GM19023 (cell line): ENCODE results near the gene KRTAP4-1.
"Not testable (repeated sequence)": the region's sequence is repeated elsewhere in the genome, so short reads cannot be mapped to it uniquely, and the experiment has no call there.

ENCODE experiments used
- ATAC-seq: cut with Tn5 transposase; IDR thresholded peaks from one replicate; pipeline ENCODE4 v1.9.1; 2021; ENCODE audit warnings: mild to moderate bottlenecking, moderate library complexity; ENCODE audit not compliant: unreplicated experiment

Gene KRTAP4-1

GRCh38 chr17:41184480-41184961 is at the start of gene KRTAP4-1:
Gene KRTAP4-1, minus strand, starts transcription at chr17:41184911. Its CDS starts 57 bp downstream, at chr17:41184854.
- ATAC-seq = no peak

DNA sequence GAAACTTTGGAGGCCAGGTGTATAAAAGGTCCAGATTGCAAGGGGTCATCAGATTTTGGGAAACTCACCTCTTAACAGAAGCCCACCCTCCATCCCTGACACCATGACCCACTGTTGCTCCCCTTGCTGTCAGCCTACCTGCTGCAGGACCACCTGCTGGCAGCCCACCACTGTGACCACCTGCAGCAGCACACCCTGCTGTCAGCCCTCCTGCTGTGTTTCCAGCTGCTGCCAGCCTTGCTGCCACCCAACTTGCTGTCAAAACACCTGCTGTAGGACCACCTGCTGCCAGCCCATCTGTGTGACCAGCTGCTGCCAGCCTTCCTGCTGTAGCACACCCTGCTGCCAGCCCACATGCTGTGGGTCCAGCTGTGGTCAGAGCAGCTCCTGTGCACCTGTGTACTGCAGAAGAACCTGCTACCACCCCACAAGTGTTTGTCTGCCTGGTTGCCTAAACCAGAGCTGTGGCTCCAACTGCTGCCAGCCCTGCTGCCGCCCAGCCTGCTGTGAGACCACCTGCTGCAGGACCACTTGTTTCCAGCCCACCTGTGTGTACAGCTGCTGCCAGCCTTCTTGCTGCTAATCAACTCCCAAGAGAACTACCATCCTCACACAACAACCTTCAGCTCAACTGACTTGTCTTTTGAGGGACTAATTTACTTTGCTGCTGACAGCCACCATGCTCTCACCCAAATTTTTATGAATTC is 47.8 kb upstream of the KRTAP4-1 start, which contains the start of gene KRTAP9-3:
Gene KRTAP9-3, plus strand, starts transcription at position 51 of the 707 bp plus-strand sequence. Its CDS starts 53 bp downstream, at position 104.
- not testable (repeated sequence) for ATAC-seq

DNA sequence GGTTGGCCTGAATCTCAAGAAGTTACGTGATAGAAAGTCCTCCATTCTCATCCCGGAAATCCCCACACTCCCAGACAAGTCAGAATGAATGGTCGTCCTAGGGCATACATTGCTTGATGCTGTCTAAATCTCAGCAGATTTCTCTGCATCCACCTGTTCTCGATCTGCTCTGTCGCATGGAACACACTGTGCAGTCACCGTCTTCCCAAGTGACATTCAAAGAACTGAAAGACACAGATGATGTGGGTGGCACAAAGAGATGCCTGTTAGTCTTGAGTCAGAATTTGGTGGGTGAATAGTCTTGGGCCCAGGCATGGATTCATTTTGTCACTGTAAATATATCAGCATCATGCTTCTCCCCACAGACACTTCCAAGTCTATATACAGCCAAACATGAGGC is 47.0 kb upstream of the KRTAP4-1 start:
- ATAC-seq = no peak

GRCh38 chr17:41230094-41230493 is 45.4 kb upstream of the KRTAP4-1 start:
- no peak for ATAC-seq

DNA sequence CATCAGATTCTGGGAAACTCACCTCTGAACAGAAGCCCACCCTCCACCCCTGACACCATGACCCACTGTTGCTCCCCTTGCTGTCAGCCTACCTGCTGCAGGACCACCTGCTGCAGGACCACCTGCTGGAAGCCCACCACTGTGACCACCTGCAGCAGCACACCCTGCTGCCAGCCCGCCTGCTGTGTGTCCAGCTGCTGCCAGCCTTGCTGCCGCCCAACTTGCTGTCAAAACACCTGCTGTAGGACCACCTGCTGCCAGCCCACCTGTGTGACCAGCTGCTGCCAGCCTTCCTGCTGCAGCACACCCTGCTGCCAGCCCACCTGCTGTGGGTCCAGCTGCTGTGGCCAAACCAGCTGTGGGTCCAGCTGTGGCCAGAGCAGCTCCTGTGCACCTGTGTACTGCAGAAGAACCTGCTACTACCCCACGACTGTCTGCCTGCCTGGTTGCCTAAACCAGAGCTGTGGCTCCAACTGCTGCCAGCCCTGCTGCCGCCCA is 41.9 kb upstream of the KRTAP4-1 start, which contains the start of gene KRTAP9-2:
Gene KRTAP9-2, plus strand, starts transcription at position 51 of the 498 bp plus-strand sequence. Its CDS starts 7 bp downstream, at position 58.
- not testable (repeated sequence) for ATAC-seq

- ATAC-seq = no peak
These were observed 41.3 kb upstream of the KRTAP4-1 start for GRCh38 chr17:41226051-41226450.

DNA sequence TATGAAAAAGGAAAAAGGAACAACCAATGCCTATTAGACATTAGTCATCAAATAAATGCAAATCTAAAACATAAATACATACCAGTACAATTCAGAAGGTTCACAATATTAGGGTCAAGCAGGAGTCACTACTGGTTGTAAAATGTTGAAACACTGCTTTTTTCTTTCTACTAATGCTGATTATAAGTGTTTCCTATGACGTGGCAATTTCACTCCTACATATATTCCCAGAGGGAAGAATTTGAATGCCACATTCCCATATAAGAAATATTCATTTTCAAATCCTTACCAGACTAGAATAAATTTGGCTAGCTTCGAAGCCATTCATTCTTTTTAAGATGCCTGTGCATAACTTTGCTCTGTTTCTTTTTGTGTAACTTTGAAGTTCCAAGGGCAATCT is 39.1 kb upstream of the KRTAP4-1 start:
- ATAC-seq = no peak

GRCh38 chr17:41215681-41216080 is 31.0 kb upstream of the KRTAP4-1 start:
- no peak for ATAC-seq

DNA sequence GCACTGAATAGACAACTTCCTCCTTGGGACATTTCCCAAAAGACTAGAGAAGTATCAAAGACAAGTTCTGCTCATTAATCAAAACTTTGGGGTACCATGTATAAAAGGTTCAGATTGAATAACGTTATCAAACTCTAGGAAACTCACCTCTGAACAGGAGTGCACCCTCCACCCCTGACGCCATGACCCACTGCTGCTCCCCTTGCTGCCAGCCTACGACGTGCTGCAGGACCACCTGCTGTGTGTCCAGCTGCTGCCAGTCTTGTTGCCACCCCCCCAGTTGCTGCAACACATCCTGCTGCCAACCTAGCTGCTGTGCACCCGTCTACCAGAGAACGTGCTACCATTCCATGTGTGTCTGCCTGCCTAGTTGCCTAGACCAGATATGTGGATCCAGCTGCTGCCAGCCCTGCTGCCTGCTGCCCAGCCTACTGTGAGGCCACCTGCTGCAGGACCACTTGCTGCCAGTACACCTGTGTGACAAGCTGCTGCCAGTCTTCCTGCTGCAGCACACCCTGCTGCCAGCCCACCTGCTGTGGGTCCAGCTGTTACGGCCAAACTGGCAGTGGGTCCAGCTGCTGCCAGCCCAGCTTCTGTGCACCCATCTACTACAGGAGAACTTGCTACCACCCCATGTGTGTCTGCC is 27.9 kb upstream of the KRTAP4-1 start:
- ATAC-seq = no peak

- no peak for ATAC-seq
These were observed 27.2 kb upstream of the KRTAP4-1 start for GRCh38 chr17:41211845-41212466.

- no peak for ATAC-seq
These were observed 14.8 kb upstream of the KRTAP4-1 start for GRCh38 chr17:41199421-41200078.

DNA sequence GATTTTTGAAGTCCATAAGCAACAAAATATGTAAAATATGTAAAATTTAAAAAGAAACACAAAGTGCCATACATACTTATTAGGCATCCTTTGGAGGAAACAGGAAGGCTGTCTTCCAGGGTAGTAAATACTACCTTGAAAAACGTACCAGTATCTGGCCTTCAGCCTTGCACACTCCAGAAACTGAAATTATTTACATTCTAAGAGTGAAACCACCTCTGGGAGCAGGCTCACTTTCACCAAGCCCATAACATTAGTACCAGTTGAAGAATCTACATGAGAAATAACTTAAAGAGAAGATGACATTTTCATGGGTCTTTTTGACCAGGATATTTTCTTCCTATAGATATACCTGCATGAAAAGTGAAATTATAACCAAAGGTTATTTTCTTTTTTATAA is 11.4 kb upstream of the KRTAP4-1 start:
- ATAC-seq = no peak

DNA sequence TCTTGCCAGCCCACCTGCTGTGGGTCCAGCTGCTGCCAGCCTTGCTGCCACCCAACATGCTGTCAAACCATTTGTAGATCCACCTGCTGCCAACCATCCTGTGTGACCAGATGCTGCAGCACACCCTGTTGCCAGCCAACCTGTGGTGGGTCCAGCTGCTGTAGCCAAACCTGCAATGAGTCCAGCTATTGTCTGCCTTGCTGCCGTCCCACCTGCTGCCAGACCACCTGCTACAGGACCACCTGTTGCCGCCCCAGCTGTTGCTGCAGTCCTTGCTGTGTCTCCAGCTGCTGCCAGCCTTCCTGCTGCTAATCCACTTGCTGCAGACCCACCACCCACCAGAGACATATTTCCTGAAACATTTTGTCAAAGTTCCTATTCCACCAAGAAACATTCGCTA is 5.6 kb upstream of the KRTAP4-1 start:
- no peak for ATAC-seq

DNA sequence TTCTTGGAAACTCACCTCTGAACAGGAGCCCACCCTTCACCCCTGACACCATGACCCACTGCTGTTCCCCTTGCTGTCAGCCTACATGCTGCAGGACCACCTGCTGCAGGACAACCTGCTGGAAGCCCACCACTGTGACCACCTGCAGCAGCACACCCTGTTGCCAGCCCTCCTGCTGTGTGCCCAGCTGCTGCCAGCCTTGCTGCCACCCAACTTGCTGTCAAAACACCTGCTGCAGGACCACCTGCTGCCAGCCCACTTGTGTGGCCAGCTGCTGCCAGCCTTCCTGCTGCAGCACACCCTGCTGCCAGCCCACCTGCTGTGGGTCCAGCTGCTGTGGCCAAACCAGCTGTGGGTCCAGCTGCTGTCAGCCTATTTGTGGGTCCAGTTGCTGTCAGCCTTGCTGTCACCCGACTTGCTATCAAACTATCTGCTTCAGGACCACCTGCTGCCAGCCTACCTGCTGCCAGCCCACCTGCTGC is 5.2 kb upstream of the KRTAP4-1 start, which contains the start of gene KRTAP9-1:
Gene KRTAP9-1, plus strand, starts transcription at position 51 of the 482 bp plus-strand sequence. Its CDS starts 0 bp downstream, at position 51.
- not testable (repeated sequence) for ATAC-seq

DNA sequence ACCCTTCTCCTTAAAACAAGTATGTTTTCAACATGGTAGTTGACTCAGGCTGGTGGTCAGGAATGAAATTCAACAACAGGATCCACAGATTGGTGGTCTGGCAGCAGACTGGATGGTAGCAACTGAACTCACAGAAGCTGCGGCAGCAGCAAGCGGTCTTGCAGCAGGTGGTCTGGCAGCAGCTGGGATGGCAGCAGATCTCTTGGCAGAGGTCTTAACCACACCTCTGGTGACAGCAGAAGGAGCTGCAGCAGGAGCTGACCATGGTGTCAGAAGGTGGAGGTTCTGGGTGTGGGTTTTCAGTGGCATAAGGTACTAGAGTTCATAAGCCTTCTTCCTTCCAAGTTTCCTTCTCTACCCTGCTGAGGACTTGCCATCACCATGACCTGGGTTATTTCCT is 2.2 kb upstream of the KRTAP4-1 start:
- ATAC-seq = no peak

DNA sequence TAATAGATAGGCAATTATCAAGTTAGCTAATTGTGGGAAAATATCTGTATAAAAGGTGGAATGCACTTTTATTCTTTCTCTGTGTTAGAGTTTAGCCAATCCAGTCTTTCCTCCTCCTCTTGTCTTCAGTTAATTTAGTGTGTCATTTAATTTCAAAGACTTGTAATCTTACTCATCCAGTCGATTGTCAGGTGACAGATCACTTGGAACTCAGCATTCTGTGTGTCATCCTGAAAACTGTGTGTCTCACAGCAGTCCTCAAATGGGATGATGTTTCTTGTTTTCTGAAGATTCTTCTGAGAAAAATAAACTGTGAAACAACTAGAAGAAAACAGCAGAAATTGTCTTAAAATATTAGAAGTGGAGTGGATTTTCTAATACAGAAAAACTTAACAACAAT is 290 bp upstream of the KRTAP4-1 start:
- ATAC-seq = no peak

- ATAC-seq = no peak
These were observed 5.7 kb downstream of the KRTAP4-1 start for GRCh38 chr17:41178843-41179616.

GRCh38 chr17:41178341-41178740 is 6.4 kb downstream of the KRTAP4-1 start:
- ATAC-seq = no peak

GRCh38 chr17:41177727-41178271 is 6.9 kb downstream of the KRTAP4-1 start, which contains the start of gene KRTAP4-2:
Gene KRTAP4-2, minus strand, starts transcription at chr17:41178221. Its CDS starts 57 bp downstream, at chr17:41178164.
- no peak for ATAC-seq
